ENCODE results near the gene SUOX.

DNA sequence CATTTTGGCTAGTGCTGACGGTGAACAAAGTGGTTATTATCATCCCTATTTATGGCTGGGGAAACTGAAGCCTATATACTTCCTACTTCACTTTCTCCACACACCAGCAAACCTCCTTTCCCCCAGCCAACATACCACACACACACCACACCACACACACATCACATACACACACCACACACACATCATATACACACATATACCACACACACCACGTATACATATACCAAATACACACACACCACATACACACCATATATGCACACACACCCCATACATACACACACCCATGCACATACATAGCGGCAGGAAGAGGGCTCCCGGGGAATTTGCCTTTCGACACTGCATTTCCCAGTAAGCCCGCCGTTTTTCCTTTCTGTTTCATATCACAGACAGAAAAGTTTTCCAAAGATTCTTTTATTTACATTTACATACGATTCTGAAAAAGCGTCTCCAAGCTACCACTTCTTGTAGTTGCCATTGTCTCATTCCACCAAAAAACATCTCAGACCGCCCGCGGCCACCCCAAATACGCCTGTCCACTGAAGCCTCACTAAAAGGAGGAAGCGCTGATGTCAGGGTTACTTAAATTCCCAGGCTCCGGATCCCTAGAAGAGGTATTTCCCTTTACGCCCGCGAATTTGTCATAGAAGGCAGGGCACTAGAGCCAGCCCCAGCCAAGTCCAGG lies 24.0 kb upstream of the SUOX start:
- TF ChIP-seq POLR2AphosphoS5 (IDR thresholded peaks at IDR 0.05) (peak; percentile 50 to 92 (median 80)), POLR2A (IDR thresholded peaks at IDR 0.05) (peak in 2 of 4 donors; percentile 39 to 69)

All from stomach (tissue), 4 donors.